ENCODE results near the gene THSD4.

DNA sequence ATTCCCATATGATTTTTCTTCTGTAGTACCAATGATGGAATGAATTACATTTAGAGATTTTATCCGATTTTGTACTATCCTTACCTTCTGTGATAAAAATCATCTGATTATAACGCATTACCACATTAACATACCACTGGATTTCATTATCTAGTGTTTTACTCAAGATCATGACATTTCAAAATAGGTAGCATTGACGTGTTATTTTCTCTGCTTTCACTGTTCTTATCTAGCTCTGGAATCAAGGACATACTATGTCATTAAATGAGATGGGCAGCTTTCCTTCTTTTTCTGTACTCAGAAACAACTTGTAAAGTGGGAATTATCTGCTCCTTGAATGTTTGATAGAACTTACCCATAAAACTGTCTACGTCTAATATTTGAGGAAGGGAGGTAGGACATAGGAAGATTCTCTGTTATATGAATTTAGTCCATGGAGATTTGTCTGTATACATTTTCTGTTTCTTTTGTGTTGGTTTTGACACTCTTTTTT lies 511.4 kb downstream of the THSD4 start:
- TF ChIP-seq POLR2A (IDR thresholded peaks at IDR 0.05) (no peak), EP300 (IDR thresholded peaks at IDR 0.05) (no peak), POLR2AphosphoS5 (IDR thresholded peaks at IDR 0.05) (no peak)
- TF ChIP-seq, protein P1, sequence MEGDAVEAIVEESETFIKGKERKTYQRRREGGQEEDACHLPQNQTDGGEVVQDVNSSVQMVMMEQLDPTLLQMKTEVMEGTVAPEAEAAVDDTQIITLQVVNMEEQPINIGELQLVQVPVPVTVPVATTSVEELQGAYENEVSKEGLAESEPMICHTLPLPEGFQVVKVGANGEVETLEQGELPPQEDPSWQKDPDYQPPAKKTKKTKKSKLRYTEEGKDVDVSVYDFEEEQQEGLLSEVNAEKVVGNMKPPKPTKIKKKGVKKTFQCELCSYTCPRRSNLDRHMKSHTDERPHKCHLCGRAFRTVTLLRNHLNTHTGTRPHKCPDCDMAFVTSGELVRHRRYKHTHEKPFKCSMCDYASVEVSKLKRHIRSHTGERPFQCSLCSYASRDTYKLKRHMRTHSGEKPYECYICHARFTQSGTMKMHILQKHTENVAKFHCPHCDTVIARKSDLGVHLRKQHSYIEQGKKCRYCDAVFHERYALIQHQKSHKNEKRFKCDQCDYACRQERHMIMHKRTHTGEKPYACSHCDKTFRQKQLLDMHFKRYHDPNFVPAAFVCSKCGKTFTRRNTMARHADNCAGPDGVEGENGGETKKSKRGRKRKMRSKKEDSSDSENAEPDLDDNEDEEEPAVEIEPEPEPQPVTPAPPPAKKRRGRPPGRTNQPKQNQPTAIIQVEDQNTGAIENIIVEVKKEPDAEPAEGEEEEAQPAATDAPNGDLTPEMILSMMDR (IDR thresholded peaks at IDR 0.05), result no peak

All from sigmoid colon (tissue), 4 donors.